Left renal cortex interstitium (tissue), 4 donors: Measurements from ENCODE around the gene TAF11L11. TPM values are rescaled to one million over a fixed set of nuclear protein-coding genes. Genes with fewer than 3 reads are reported as not detected.
"Not testable (repeated sequence)": the region's sequence is repeated elsewhere in the genome, so short reads cannot be mapped to it uniquely, and the experiment has no call there.

ENCODE experiments used
- DNase-seq, 4 donors: peaks; one replicate each; pipeline ENCODE4 v3.0.0-alpha.2; 2013; ENCODE audit warnings: low read depth in 4 of 4, low spot score in 2 of 4, missing footprints in 1 of 4
- polyA plus RNA-seq, 4 donors: library from polyadenylated mRNA; unstranded; fragments of 120-200 nt; gene quantifications; one replicate each; pipeline ENCODE4 v1.2.1, GENCODE V29; 2013; ENCODE audit not compliant: insufficient read length in 4 of 4

The TAF11L11 gene
- polyA plus RNA-seq = not detected

DNA sequence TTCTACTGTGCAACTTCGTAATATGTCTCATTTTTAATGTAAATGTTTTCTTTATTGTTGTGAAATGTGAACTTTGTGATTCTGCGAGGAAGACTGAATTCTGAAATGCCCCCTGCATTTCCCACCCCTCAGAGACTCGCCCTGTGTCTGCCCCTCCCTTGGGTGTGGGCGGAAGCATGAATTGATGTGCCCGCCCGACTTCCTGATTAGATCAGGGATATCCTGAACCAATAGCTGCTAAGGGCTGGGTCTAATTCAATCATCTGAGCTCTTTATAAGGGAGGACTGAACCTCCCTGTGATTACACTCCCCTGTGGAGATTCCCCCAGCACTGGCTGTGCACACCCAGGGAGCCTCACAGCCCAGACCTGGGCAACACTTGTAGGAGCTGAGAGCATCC, at the start of gene TAF11L11:
TAF11L11 (plus strand) TSS at position 304 of the 400 bp plus-strand sequence.
- not testable (repeated sequence) for DNase-seq

DNA sequence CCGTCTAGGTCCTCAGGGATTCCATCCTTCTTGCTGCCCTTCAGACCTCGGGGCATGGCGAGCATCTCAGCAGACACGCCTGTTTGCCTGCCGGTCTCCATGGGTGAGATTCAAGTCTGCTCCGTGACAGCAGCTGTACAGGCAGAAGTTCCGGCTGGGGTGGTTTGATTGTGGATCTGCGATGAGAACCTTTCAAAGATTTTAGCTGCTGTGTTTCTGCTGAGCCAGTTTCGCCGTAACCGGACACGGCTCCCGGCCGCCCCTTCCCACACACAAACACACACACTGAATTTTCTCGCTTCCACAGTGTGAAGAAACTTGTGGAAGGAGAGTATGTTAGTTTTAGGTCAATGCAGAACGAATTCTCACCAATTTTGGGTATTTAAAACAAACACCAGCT, 18.3 kb upstream of the TAF11L11 start, which contains the start of gene TAF11L7:
TAF11L7 (minus strand) TSS at position 101 of the 400 bp plus-strand sequence.
- DNase-seq = not testable (repeated sequence)

DNA sequence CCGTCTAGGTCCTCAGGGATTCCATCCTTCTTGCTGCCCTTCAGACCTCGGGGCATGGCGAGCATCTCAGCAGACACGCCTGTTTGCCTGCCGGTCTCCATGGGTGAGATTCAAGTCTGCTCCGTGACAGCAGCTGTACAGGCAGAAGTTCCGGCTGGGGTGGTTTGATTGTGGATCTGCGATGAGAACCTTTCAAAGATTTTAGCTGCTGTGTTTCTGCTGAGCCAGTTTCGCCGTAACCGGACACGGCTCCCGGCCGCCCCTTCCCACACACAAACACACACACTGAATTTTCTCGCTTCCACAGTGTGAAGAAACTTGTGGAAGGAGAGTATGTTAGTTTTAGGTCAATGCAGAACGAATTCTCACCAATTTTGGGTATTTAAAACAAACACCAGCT, 13.1 kb upstream of the TAF11L11 start, which contains the start of gene TAF11L8:
TAF11L8 (minus strand) TSS at position 101 of the 400 bp plus-strand sequence.
- not testable (repeated sequence) for DNase-seq

DNA sequence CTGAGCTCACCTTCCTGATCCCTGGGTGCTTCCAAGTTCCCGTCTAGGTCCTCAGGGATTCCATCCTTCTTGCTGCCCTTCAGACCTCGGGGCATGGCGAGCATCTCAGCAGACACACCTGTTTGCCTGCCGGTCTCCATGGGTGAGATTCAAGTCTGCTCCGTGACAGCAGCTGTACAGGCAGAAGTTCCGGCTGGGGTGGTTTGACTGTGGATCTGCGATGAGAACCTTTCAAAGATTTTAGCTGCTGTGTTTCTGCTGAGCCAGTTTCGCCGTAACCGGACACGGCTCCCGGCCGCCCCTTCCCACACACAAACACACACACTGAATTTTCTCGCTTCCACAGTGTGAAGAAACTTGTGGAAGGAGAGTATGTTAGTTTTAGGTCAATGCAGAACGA, 9.7 kb upstream of the TAF11L11 start, which contains the start of gene TAF11L9:
TAF11L9 (minus strand) TSS at position 140 of the 400 bp plus-strand sequence.
- not testable (repeated sequence) for DNase-seq

DNA sequence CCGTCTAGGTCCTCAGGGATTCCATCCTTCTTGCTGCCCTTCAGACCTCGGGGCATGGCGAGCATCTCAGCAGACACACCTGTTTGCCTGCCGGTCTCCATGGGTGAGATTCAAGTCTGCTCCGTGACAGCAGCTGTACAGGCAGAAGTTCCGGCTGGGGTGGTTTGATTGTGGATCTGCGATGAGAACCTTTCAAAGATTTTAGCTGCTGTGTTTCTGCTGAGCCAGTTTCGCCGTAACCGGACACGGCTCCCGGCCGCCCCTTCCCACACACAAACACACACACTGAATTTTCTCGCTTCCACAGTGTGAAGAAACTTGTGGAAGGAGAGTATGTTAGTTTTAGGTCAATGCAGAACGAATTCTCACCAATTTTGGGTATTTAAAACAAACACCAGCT, 6.3 kb upstream of the TAF11L11 start, which contains the start of gene TAF11L10:
TAF11L10 (minus strand) TSS at position 101 of the 400 bp plus-strand sequence.
- not testable (repeated sequence) for DNase-seq

DNA sequence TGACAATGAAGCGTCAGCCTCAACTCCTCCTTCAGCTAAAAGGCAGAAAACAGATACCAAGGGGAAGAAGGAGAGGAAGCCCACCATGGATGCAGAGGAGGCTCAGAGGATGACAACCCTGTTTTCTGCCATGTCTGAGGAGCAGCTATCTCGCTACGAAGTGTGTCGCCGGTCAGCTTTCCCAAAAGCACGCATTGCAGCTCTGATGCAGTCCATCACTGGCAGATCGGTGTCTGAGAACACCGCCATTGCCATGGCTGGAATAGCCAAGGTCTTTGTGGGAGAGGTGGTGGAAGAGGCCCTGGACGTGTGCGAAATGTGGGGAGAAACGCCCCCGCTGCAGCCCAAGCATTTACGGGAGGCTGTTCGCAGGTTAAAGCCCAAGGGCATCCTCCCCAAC, 968 bp downstream of the TAF11L11 start:
- DNase-seq = no peak

DNA sequence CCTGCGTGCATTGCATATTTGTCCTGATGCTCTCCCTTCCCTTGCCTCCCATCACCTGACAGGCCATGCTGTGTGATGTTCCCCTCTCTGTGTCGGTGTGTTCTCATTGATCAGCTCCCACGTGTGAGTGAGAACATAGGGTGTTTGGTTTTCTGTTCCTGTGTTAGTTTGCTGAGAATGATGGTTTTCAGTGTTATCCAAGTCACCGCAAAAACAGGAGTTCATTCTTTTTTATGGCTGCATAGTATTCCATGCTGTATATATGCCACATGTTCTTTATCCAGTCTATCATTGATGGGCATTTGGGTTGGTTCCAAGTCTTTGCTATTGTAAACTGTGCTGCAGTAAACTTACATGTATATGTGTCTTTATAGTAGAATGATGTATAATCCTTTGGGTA, 3.5 kb downstream of the TAF11L11 start:
- DNase-seq = not testable (repeated sequence)

DNA sequence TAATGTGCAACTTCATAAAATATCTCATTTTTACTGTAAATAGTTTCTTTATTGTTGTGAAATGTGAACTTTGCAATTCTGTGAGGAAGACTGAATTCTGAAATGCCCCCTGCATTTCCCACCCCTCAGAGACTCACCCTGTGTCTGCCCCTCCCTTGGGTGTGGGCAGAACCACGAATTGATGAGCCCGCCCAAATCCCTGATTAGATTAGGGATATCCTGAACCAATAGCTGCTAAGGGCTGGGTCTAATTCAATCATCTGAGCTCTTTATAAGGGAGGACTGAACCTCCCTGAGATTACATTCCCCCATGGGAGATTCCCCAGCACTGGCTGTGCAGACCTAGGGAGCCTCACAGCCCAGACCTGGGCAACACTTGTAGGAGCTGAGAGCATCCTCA, 6.1 kb downstream of the TAF11L11 start, which contains the start of gene TAF11L12:
TAF11L12 (plus strand) TSS at position 301 of the 400 bp plus-strand sequence.
- not testable (repeated sequence) for DNase-seq

DNA sequence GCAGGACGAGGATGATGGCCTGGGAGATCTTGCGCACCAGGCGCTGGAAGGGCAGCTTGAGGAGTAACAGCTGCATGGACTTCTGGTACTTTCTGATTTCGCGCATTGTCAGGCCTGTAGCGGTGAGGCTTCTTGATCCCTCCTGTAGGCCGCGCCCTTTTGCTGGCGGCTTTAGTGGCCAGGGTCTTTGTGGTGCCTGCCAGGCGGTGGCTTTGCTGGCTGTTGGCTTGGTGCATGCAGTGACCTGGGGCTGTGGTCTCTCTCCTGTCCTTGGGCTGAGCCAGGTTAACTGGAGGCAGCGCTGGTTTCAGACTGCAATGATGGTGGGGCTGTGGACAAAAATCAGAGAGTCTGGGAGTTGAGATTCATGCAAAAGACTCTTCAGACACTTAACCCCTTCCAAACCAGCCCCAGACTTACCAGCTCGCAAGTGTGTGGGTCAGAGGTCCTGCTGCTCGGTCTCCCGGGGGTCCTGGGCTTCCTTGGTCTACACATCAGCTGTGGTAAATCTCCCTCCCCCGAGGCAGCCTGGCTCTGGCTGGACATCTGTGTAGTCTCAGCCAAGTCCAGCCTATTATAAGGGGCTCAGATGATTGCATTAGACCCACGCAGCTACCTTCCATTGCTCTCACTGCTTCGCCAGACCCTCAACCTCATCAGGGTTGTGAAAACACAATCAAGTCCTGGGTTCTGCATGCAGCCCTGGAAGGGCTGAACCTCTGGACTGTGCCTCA, 11.1 kb downstream of the TAF11L11 start:
- no peak for DNase-seq

DNA sequence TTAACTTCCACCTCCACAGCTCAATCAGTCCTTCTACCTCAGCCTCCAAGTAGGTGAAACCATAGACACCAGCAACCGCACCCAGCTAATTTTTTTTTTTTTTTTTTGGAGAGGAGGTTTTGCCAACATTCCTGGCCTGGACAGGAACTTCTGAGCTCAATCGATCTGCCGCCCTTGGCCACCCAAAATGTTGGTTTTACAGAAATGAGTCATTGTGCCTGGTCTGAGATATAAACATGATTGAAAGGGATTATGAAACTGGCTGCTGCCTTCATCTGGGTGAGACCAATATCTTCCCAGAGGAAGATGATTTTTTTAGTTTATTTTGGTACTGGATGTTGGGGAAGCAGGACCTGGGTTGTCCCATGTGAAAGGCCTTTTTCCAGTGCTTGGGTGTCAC, 15.4 kb downstream of the TAF11L11 start:
- no peak for DNase-seq

DNA sequence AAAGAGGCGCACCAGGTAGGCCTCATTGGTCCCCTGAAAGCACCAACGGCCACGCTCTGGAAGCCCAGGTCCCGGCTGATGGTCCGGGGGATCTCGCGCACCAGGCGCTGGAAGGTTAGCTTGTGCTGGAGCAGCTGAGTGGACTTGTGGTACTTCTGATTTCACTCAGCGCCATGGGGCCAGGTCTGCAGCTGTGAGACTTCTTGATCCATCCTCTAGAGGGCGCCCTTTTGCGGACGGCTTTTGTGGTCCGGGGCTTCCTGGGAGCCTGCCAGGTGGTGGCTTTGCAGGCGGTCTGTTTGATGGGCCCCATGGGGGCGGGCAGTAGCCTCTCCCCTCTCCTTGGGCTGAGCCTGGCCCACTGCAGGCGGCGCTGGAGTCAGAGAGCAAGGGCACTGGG, 16.6 kb downstream of the TAF11L11 start:
- DNase-seq = no peak

DNA sequence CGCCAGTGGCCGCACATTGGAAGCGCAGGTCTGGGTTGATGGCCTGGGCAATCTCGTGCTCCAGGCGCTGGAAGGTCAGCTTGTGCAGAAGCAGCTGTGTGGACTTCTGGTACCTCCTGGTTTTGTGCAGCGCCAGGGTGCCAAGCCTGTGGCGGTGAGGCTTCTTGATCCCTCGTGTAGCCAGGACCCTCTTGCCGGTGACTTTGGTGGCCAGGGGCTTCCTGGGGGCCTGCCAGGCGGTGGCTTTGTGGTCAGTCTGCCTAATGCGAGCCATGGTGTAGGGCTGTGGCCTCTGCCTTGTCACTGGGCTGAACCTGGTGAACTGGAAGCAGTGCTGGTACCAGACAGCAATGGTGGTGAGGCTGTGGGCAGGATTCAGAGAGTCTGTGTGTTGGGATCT, 21.7 kb downstream of the TAF11L11 start:
- no peak for DNase-seq

DNA sequence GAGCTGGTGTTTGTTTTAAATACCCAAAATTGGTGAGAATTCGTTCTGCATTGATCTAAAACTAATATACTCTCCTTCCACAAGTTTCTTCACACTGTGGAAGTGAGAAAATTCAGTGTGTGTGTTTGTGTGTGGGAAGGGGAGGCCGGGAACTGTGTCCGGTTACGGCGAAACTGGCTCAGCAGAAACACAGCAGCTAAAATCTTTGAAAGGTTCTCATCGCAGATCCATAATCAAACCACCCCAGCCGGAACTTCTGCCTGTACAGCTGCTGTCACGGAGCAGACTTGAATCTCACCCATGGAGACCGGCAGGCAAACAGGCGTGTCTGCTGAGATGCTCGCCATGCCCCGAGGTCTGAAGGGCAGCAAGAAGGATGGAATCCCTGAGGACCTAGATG, 27.8 kb downstream of the TAF11L11 start, which contains the start of gene TAF11L13:
TAF11L13 (plus strand) TSS at position 301 of the 400 bp plus-strand sequence.
- DNase-seq = not testable (repeated sequence)

DNA sequence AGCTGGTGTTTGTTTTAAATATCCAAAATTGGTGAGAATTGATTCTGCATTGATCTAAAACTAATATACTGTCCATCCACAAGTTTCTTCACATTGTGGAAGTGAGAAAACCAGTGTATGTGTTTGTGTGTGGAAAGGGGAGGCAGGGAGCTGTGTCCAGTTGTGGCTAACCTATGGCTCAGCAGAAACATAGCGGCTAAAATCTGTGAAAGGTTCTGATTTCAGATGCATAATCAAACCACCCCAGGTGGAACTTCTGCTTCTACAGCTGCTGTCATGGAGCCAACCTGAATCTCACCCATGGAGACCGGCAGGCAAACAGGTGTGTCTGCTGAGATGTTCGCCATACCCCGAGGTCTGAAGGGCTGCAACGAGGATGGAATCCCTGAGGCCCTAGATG, 30.2 kb downstream of the TAF11L11 start, which contains the start of gene TAF11L14:
TAF11L14 (plus strand) TSS at position 301 of the 400 bp plus-strand sequence.
- DNase-seq = no peak

DNA sequence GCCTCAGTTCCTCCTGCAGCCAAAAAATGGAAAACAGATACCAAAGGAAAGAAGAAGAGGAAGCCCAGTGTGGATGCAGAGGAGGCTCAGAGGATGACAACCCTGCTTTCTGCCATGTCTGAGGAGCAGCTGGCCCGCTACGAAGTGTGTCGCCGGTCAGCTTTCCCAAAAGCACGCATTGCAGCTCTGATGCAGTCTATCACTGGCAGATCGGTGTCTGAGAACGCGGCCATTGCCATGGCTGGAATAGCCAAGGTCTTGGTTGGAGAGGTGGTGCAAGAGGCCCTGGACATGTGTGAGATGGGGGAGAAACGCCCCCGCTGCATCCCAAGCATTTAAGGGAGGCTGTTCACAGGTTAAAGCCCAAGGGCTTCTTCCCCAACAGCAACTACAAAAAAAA, 45.2 kb downstream of the TAF11L11 start:
- DNase-seq = not testable (repeated sequence)

DNA sequence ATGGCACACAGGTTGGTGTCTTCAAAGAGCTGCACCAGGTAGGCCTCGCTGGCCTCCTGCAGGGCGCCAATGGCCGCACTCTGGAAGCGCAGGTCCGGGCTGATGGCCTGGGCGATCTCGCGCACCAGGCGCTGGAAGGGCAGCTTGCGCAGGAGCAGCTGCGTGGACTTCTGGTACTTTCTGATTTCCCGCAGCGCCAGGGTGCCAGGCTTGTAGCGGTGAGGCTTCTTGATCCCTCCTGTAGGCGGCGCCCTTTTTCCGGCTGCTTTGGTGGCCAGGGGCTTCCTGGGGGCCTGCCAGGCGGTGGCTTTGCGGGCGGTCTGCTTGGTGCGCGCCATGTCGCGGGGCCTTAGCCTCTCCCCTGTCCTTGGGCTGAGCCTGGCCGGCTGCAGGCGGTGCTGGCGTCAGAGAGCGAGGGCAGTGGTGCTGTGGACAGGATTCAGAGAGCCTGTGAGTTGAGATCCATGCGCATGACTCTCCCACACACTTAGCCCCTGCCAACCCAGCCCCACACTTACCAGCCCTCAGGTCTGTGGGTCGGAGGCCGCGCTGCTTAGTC, 51.3 kb downstream of the TAF11L11 start:
- DNase-seq = not testable (repeated sequence)

Other genes with a start within 250 kb of the TAF11L11 start
- not detected for gene TAF11L2, start 106.0 kb upstream of the TAF11L11 start, polyA plus RNA-seq
- gene TAF11L3, start 85.8 kb upstream of the TAF11L11 start, polyA plus RNA-seq = not detected
- gene TAF11L4, start 82.4 kb upstream of the TAF11L11 start, polyA plus RNA-seq = not detected
- not detected for gene TAF11L5, start 78.9 kb upstream of the TAF11L11 start, polyA plus RNA-seq
- not detected for gene TAF11L6, start 75.5 kb upstream of the TAF11L11 start, polyA plus RNA-seq
- gene TAF11L7, start 18.4 kb upstream of the TAF11L11 start, polyA plus RNA-seq = not detected
- gene TAF11L8, start 13.2 kb upstream of the TAF11L11 start, polyA plus RNA-seq = not detected
- not detected for gene TAF11L9, start 9.8 kb upstream of the TAF11L11 start, polyA plus RNA-seq
- not detected for gene TAF11L10, start 6.4 kb upstream of the TAF11L11 start, polyA plus RNA-seq
- gene TAF11L12, start 6.2 kb downstream of the TAF11L11 start, polyA plus RNA-seq = not detected
- gene TAF11L13, start 27.9 kb downstream of the TAF11L11 start, polyA plus RNA-seq = not detected
- gene TAF11L14, start 30.3 kb downstream of the TAF11L11 start, polyA plus RNA-seq = not detected